ENCODE data around the gene KRT33B. TPM values are rescaled to one million over a fixed set of nuclear protein-coding genes. Genes with fewer than 3 reads are reported as not detected.

KRT33B gene
- polyA plus RNA-seq (not detected in 2 replicates), polyA minus RNA-seq (not detected in 2 replicates)

DNA sequence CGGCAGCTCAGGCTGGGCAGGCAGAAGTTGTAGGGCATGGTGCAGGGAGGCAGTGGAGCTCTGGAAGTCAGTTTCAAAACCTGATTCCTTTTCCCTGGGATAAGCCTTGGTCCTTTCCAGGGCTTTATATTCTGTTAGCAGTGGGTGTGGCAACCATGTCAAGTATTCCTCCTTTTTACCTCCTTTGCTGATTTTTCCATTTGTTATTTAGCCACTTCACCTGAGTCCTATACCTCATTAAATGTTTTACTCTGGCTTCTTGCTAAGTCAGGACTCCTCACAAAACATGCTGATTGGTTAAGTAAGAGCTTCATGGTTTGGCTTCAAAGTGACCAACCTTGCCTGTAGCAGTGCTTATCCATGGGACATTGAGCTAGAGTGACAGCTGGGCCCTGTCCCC is at the start of gene KRT33B:
Gene KRT33B (minus strand): TSS at position 101 of the 400 bp plus-strand sequence. CDS start 63 bp downstream, at position 38.
- Histone ChIP-seq H2AFZ (ENCODE audit: low read depth, low read length) (no peak within 1 kb of the TSS), H3K9me3 (ENCODE audit: low read length) (no peaks in the 10 kb centered on the region), H3K9me2 (ENCODE audit: insufficient read depth, low read length) (no peaks in the 10 kb centered on the region), H3K27ac (ENCODE audit: low read length) (no peak within 1 kb of the TSS), H3K4me2 (ENCODE audit: low read length) (no peak within 1 kb of the TSS), H3F3A (ENCODE audit: insufficient read depth, low read length, poor library complexity, severe bottlenecking) (no peaks in the 10 kb centered on the region), H4K20me1 (ENCODE audit: insufficient read depth) (no peaks in the 10 kb centered on the region), H3K4me3 (ENCODE audit: low read length) (no peak within 1 kb of the TSS), H3K27me3 (ENCODE audit: insufficient read depth, low read depth, low read length) (no peaks in the 10 kb centered on the region), H3K9ac (ENCODE audit: low read length) (no peak within 1 kb of the TSS), H3K36me3 (ENCODE audit: insufficient read depth, low read length) (no peaks in the 10 kb centered on the region), H3K79me2 (replicated peaks; ENCODE audit: insufficient read depth, low read length) (no peaks in the 10 kb centered on the region)
- no peak for TF ChIP-seq EP300 (conservative IDR thresholded peaks at IDR 0.05; ENCODE audit: poor library complexity, severe bottlenecking)
- no peak for TF ChIP-seq SMC3 (conservative IDR thresholded peaks at IDR 0.05; ENCODE audit: poor library complexity)
- no peak for TF ChIP-seq EZH2 (IDR thresholded peaks at IDR 0.05; ENCODE audit: borderline replicate concordance, insufficient read depth, low read length, poor library complexity, severe bottlenecking)
- no peak for TF ChIP-seq MXI1 (conservative IDR thresholded peaks at IDR 0.05; ENCODE audit: poor library complexity, severe bottlenecking)
- TF ChIP-seq, protein P1, sequence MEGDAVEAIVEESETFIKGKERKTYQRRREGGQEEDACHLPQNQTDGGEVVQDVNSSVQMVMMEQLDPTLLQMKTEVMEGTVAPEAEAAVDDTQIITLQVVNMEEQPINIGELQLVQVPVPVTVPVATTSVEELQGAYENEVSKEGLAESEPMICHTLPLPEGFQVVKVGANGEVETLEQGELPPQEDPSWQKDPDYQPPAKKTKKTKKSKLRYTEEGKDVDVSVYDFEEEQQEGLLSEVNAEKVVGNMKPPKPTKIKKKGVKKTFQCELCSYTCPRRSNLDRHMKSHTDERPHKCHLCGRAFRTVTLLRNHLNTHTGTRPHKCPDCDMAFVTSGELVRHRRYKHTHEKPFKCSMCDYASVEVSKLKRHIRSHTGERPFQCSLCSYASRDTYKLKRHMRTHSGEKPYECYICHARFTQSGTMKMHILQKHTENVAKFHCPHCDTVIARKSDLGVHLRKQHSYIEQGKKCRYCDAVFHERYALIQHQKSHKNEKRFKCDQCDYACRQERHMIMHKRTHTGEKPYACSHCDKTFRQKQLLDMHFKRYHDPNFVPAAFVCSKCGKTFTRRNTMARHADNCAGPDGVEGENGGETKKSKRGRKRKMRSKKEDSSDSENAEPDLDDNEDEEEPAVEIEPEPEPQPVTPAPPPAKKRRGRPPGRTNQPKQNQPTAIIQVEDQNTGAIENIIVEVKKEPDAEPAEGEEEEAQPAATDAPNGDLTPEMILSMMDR (IDR thresholded peaks at IDR 0.05; ENCODE audit: poor library complexity, severe bottlenecking) = no peak
- TF ChIP-seq RAD21 (conservative IDR thresholded peaks at IDR 0.05) = no peak
- TF ChIP-seq, protein P2, sequence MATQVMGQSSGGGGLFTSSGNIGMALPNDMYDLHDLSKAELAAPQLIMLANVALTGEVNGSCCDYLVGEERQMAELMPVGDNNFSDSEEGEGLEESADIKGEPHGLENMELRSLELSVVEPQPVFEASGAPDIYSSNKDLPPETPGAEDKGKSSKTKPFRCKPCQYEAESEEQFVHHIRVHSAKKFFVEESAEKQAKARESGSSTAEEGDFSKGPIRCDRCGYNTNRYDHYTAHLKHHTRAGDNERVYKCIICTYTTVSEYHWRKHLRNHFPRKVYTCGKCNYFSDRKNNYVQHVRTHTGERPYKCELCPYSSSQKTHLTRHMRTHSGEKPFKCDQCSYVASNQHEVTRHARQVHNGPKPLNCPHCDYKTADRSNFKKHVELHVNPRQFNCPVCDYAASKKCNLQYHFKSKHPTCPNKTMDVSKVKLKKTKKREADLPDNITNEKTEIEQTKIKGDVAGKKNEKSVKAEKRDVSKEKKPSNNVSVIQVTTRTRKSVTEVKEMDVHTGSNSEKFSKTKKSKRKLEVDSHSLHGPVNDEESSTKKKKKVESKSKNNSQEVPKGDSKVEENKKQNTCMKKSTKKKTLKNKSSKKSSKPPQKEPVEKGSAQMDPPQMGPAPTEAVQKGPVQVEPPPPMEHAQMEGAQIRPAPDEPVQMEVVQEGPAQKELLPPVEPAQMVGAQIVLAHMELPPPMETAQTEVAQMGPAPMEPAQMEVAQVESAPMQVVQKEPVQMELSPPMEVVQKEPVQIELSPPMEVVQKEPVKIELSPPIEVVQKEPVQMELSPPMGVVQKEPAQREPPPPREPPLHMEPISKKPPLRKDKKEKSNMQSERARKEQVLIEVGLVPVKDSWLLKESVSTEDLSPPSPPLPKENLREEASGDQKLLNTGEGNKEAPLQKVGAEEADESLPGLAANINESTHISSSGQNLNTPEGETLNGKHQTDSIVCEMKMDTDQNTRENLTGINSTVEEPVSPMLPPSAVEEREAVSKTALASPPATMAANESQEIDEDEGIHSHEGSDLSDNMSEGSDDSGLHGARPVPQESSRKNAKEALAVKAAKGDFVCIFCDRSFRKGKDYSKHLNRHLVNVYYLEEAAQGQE (IDR thresholded peaks at IDR 0.05; ENCODE audit: borderline replicate concordance) = no peak
- TF ChIP-seq TAF1 (IDR thresholded peaks at IDR 0.05; ENCODE audit: low read depth) = no peak
- no peak for TF ChIP-seq POLR2AphosphoS5 (IDR thresholded peaks at IDR 0.05)

- Histone ChIP-seq H3K27ac (ENCODE audit: low read length) (no peak overlapping the region), H3K9ac (ENCODE audit: low read length) (no peak overlapping the region), H3K79me2 (replicated peaks; ENCODE audit: insufficient read depth, low read length) (no peaks in the 10 kb centered on the region), H3K4me3 (ENCODE audit: low read length) (no peak overlapping the region), H4K20me1 (ENCODE audit: insufficient read depth) (no peaks in the 10 kb centered on the region), H3K9me2 (ENCODE audit: insufficient read depth, low read length) (no peaks in the 10 kb centered on the region), H3K9me3 (ENCODE audit: low read length) (no peaks in the 10 kb centered on the region), H3K36me3 (ENCODE audit: insufficient read depth, low read length) (no peaks in the 10 kb centered on the region), H3F3A (ENCODE audit: insufficient read depth, low read length, poor library complexity, severe bottlenecking) (no peaks in the 10 kb centered on the region), H3K4me2 (ENCODE audit: low read length) (no peak overlapping the region), H3K27me3 (ENCODE audit: insufficient read depth, low read depth, low read length) (no peaks in the 10 kb centered on the region), H2AFZ (ENCODE audit: low read depth, low read length) (no peak overlapping the region)
- TF ChIP-seq, protein P1 (IDR thresholded peaks at IDR 0.05; ENCODE audit: poor library complexity, severe bottlenecking) = no peak
- TF ChIP-seq TAF1 (IDR thresholded peaks at IDR 0.05; ENCODE audit: low read depth) (no peak), MXI1 (conservative IDR thresholded peaks at IDR 0.05; ENCODE audit: poor library complexity, severe bottlenecking) (no peak), EP300 (conservative IDR thresholded peaks at IDR 0.05; ENCODE audit: poor library complexity, severe bottlenecking) (no peak), EZH2 (IDR thresholded peaks at IDR 0.05; ENCODE audit: borderline replicate concordance, insufficient read depth, low read length, poor library complexity, severe bottlenecking) (no peak), SMC3 (conservative IDR thresholded peaks at IDR 0.05; ENCODE audit: poor library complexity) (no peak), RAD21 (conservative IDR thresholded peaks at IDR 0.05) (no peak), POLR2AphosphoS5 (IDR thresholded peaks at IDR 0.05) (no peak)
- TF ChIP-seq, protein P2 (IDR thresholded peaks at IDR 0.05; ENCODE audit: borderline replicate concordance) = no peak
Observed at GRCh38 chr17:41418116-41418860, 48.7 kb upstream of the KRT33B start.
